ENCODE data around the gene NXN.

DNA sequence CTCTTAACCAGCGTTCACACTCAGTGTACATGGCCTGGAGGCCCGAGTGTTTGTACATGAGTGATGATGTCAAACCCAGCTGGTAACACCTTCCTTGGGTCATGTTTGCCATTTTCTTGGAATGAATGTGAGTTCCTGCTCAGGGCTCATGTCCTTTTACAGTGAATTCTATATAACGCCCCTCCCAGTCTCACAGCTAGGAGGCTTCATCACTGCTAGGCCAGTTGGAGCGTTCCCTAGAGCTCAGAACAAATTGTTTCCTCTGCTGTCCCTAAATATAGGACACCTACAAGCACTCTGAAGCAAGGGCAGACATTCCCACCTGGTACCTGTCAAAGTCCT, 22.8 kb upstream of the NXN start:
- TF ChIP-seq, protein P1, sequence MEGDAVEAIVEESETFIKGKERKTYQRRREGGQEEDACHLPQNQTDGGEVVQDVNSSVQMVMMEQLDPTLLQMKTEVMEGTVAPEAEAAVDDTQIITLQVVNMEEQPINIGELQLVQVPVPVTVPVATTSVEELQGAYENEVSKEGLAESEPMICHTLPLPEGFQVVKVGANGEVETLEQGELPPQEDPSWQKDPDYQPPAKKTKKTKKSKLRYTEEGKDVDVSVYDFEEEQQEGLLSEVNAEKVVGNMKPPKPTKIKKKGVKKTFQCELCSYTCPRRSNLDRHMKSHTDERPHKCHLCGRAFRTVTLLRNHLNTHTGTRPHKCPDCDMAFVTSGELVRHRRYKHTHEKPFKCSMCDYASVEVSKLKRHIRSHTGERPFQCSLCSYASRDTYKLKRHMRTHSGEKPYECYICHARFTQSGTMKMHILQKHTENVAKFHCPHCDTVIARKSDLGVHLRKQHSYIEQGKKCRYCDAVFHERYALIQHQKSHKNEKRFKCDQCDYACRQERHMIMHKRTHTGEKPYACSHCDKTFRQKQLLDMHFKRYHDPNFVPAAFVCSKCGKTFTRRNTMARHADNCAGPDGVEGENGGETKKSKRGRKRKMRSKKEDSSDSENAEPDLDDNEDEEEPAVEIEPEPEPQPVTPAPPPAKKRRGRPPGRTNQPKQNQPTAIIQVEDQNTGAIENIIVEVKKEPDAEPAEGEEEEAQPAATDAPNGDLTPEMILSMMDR (IDR thresholded peaks at IDR 0.05), result no peak
- no peak for TF ChIP-seq POLR2A (IDR thresholded peaks at IDR 0.05)

Data from transverse colon (tissue), 3 donors.